WTC11 (cell line): Measurements from ENCODE around the gene GPC5. TPM values are rescaled to one million over a fixed set of nuclear protein-coding genes. Genes with fewer than 3 reads are reported as not detected.

ENCODE experiments used
- ATAC-seq: fragments of 200-7000 bp; cut with Tn5 transposase; 2 replicates; pipeline ENCODE4 v1.10.0; 2021; ENCODE audit warnings: mild to moderate bottlenecking, moderate library complexity
- CTCF ChIA-PET: fragments of 300-600 bp; sonication (Branson Sonifier 250); formaldehyde crosslinking; loops from one replicate; lab custom pipeline; 2021; ENCODE audit warnings: antibody characterized with exemption; lab: Charles Lee
- POLR2A ChIA-PET: fragments of 350-600 bp; sonication (Branson Sonifier 250); formaldehyde crosslinking; loops from one replicate; lab custom pipeline; 2021; ENCODE audit warnings: antibody characterized with exemption; lab: Charles Lee
- DNase-seq: peaks from one replicate; pipeline ENCODE4 v3.0.0; 2021; ENCODE audit warnings: low spot score
- H3K27ac Mint-ChIP-seq: 2 replicates; pipeline ENCODE4 v1.8.0; 2021; ENCODE audit warnings: mixed read lengths
- H3K27me3 Mint-ChIP-seq: 2 replicates; pipeline ENCODE4 v1.8.0; 2021; ENCODE audit warnings: low read depth, mild to moderate bottlenecking, moderate library complexity, mixed read lengths
- H3K36me3 Mint-ChIP-seq: 2 replicates; pipeline ENCODE4 v1.8.0; 2021; ENCODE audit warnings: mixed read lengths
- H3K4me1 Mint-ChIP-seq: 2 replicates; pipeline ENCODE4 v1.8.0; 2022; ENCODE audit warnings: mixed read lengths
- H3K4me3 Mint-ChIP-seq: 2 replicates; pipeline ENCODE4 v1.8.0; 2021; ENCODE audit warnings: mild to moderate bottlenecking, moderate library complexity, mixed read lengths
- H3K9me3 Mint-ChIP-seq: 2 replicates; pipeline ENCODE4 v1.8.0; 2021; ENCODE audit warnings: mixed read lengths
- AFF4 ChIP-seq: sonication (generic); formaldehyde crosslinking; IDR thresholded peaks from 2 replicates; pipeline ENCODE4 v1.8.1; 2023; ENCODE audit warnings: mild to moderate bottlenecking, missing genetic modification reagents, borderline replicate concordance
- ATF3 ChIP-seq: sonication (generic); formaldehyde crosslinking; conservative IDR thresholded peaks from 2 replicates; pipeline ENCODE4 v1.8.1; 2022; ENCODE audit warnings: mild to moderate bottlenecking, missing genetic modification reagents
- E2F5 ChIP-seq: sonication (generic); formaldehyde crosslinking; IDR thresholded peaks from 2 replicates; pipeline ENCODE4 v1.8.1; 2022; ENCODE audit warnings: mild to moderate bottlenecking, moderate library complexity, missing genetic modification reagents
- EMX1 ChIP-seq: fragments of 250-450 bp; sonication (Bioruptor Pico); IDR thresholded peaks from 2 replicates; pipeline ENCODE4 v1.8.0; 2021; ENCODE audit warnings: mild to moderate bottlenecking
- FOXP4 ChIP-seq: sonication (generic); formaldehyde crosslinking; IDR thresholded peaks from 2 replicates; pipeline ENCODE4 v1.8.0; 2022; ENCODE audit warnings: mild to moderate bottlenecking, missing genetic modification reagents
- GRHL2 ChIP-seq: fragments of 250-450 bp; sonication (Bioruptor Pico); IDR thresholded peaks from 2 replicates; pipeline ENCODE4 v1.8.0; 2022; ENCODE audit warnings: mild to moderate bottlenecking, moderate library complexity; ENCODE audit not compliant: insufficient replicate concordance, severe bottlenecking
- HMGA2 ChIP-seq: fragments of 250-450 bp; sonication (Bioruptor Pico); IDR thresholded peaks from 2 replicates; pipeline ENCODE4 v1.4.0; 2021; ENCODE audit warnings: mild to moderate bottlenecking, moderate library complexity
- NR3C1 ChIP-seq: sonication (generic); formaldehyde crosslinking; conservative IDR thresholded peaks from 2 replicates; pipeline ENCODE4 v1.8.1; 2023; ENCODE audit warnings: low read depth, mild to moderate bottlenecking, missing genetic modification reagents
- PRDM15 ChIP-seq: sonication (generic); formaldehyde crosslinking; IDR thresholded peaks from 2 replicates; pipeline ENCODE4 v1.8.0; 2022; ENCODE audit warnings: missing genetic modification reagents
- PRRX2 ChIP-seq: fragments of 250-450 bp; sonication (Bioruptor Pico); IDR thresholded peaks from 2 replicates; pipeline ENCODE4 v1.8.0; 2021; ENCODE audit warnings: mild to moderate bottlenecking
- ZNF121 ChIP-seq: sonication (generic); formaldehyde crosslinking; IDR thresholded peaks from 2 replicates; pipeline ENCODE4 v1.8.0; 2023; ENCODE audit warnings: missing genetic modification reagents
- ZNF317 ChIP-seq: sonication (generic); formaldehyde crosslinking; IDR thresholded peaks from 2 replicates; pipeline ENCODE4 v1.8.1; 2023; ENCODE audit warnings: low read depth, mild to moderate bottlenecking, moderate library complexity, missing genetic modification reagents, borderline replicate concordance
- ZNF532 ChIP-seq: fragments of 250-450 bp; sonication (Bioruptor Pico); IDR thresholded peaks from 2 replicates; pipeline ENCODE4 v1.9.0; 2021; ENCODE audit warnings: mild to moderate bottlenecking, borderline replicate concordance
- ZSCAN18 ChIP-seq: fragments of 250-450 bp; sonication (Bioruptor Pico); IDR thresholded peaks from 2 replicates; pipeline ENCODE4 v2.1.2; 2022; ENCODE audit warnings: mild to moderate bottlenecking, moderate library complexity
- total RNA-seq: library from RNA; stranded (reverse); gene quantifications from 3 replicates; pipeline ENCODE4 v1.2.3, GENCODE V29; 2021

GPC5 gene
- total RNA-seq, 1 experiment from 2014 or later: 0.46 TPM

GRCh38 chr13:91510058-91510457, 111.6 kb downstream of the GPC5 start:
- H3K4me1 Mint-ChIP-seq: no peaks in the 10 kb centered on the region
- DNase-seq (no peak), ATAC-seq (no peak)
- ChIA-PET CTCF (no interaction called here), POLR2A (no interaction called here)
- TF ChIP-seq ZSCAN18 (CRISPR knock-in tag) (no peak), ATF3 (CRISPR knock-in tag) (no peak), NR3C1 (no peak), E2F5 (CRISPR knock-in tag) (no peak), GRHL2 (CRISPR knock-in tag) (no peak), ZNF317 (CRISPR knock-in tag) (no peak), AFF4 (no peak), PRRX2 (CRISPR knock-in tag) (no peak), HMGA2 (no peak), ZNF532 (CRISPR knock-in tag) (no peak), FOXP4 (CRISPR knock-in tag) (no peak)
- TF ChIP-seq, all 79 proteins: peak for 0
- H3K9me3 Mint-ChIP-seq: peaks cover 4% of the 10 kb centered on the region
- H3K4me3 Mint-ChIP-seq: no peak overlapping the region
- H3K27ac Mint-ChIP-seq: no peak overlapping the region
- no peaks in the 10 kb centered on the region for H3K27me3 Mint-ChIP-seq
- H3K36me3 Mint-ChIP-seq: no peaks in the 10 kb centered on the region

GRCh38 chr13:91513790-91514189, 115.4 kb downstream of the GPC5 start:
- Mint-ChIP-seq H3K27me3 (no peaks in the 10 kb centered on the region), H3K9me3 (peaks cover 12% of the 10 kb centered on the region), H3K4me1 (no peaks in the 10 kb centered on the region), H3K36me3 (peaks cover 8% of the 10 kb centered on the region), H3K4me3 (no peak overlapping the region), H3K27ac (no peak overlapping the region)
- ChIA-PET CTCF (no interaction called here), POLR2A (no interaction called here)
- no peak for DNase-seq
- ATAC-seq: no peak
- no peak for TF ChIP-seq AFF4
- TF ChIP-seq EMX1 (CRISPR knock-in tag): no peak
- no peak for TF ChIP-seq ZNF121 (CRISPR knock-in tag)
- TF ChIP-seq NR3C1: no peak
- TF ChIP-seq PRDM15 (CRISPR knock-in tag): no peak
